Skeletal muscle tissue (tissue), 4 donors: ENCODE measurements around the gene RXFP4. TPM values are rescaled to one million over a fixed set of nuclear protein-coding genes. Genes with fewer than 3 reads are reported as not detected.
"Not testable (repeated sequence)": the region's sequence is repeated elsewhere in the genome, so short reads cannot be mapped to it uniquely, and the experiment has no call there.

Experiments
- H3K27ac ChIP-seq: one replicate; pipeline ENCODE4 v1.7.0; 2013; ENCODE audit warnings: mild to moderate bottlenecking, low read depth, low read length, inconsistent platforms
- H3K27me3 ChIP-seq, 3 donors: one replicate each; pipeline ENCODE4 v1.7.0; 2013; ENCODE audit warnings: low read length in 3 of 3; ENCODE audit not compliant: control insufficient read depth in 3 of 3, insufficient read depth in 3 of 3
- H3K36me3 ChIP-seq, 3 donors: one replicate each; pipeline ENCODE4 v1.7.0; 2013; ENCODE audit warnings: low read length in 3 of 3; ENCODE audit not compliant: control insufficient read depth in 3 of 3, insufficient read depth in 3 of 3
- H3K4me1 ChIP-seq, 3 donors: one replicate each; pipeline ENCODE4 v1.7.0; 2013; ENCODE audit warnings: low read length in 3 of 3, mild to moderate bottlenecking in 3 of 3; ENCODE audit not compliant: control insufficient read depth in 3 of 3, insufficient read depth in 3 of 3
- H3K4me3 ChIP-seq, 3 donors: one replicate each; pipeline ENCODE4 v1.7.0; 2013; ENCODE audit warnings: low read length in 3 of 3
- H3K9ac ChIP-seq, 3 donors: one replicate each; pipeline ENCODE4 v1.7.0; 2013; ENCODE audit warnings: low read length in 3 of 3, mild to moderate bottlenecking in 3 of 3, moderate library complexity in 2 of 3, low read depth in 1 of 3
- H3K9me3 ChIP-seq, 3 donors: one replicate each; pipeline ENCODE4 v1.7.0; 2013; ENCODE audit warnings: low read length in 3 of 3; ENCODE audit not compliant: control insufficient read depth in 3 of 3
- total RNA-seq: library from RNA; depleted of rRNA; stranded (reverse); fragments of >200 nt; gene quantifications from one replicate; pipeline ENCODE4 v1.2.3, GENCODE V29; 2014
- donor health status: Osteomylitis.

The RXFP4 gene
- total RNA-seq, result not detected

- Histone ChIP-seq H3K27me3 (no peaks in the 10 kb centered on the region), H3K4me3 (peak within 1 kb of the TSS in 1 of 3 donors; percentile 13), H3K4me1 (peaks cover 37 to 49% (median 39%) of the 10 kb centered on the region in 3 donors), H3K27ac (no peak within 1 kb of the TSS), H3K36me3 (peaks cover 4% of the 10 kb centered on the region in 3 donors), H3K9me3 (no peaks in the 10 kb centered on the region), H3K9ac (peak within 1 kb of the TSS in 1 of 3 donors; percentile 51)
These were observed at the start of gene RXFP4 for GRCh38 chr1:155940993-155941844. Gene RXFP4 (plus strand): TSS chr1:155941638. CDS start chr1:155941710, 72 bp downstream.

- H3K27me3 ChIP-seq, result no peaks in the 10 kb centered on the region
- H3K9ac ChIP-seq, result no peak overlapping the region
- H3K4me1 ChIP-seq, result peaks cover 2 to 4% (median 3%) of the 10 kb centered on the region in 3 donors
- no peaks in the 10 kb centered on the region for H3K9me3 ChIP-seq
- peaks cover 3 to 6% (median 4%) of the 10 kb centered on the region in 3 donors for H3K36me3 ChIP-seq
- H3K4me3 ChIP-seq, result no peak overlapping the region
- peak overlapping the region; percentile 45 for H3K27ac ChIP-seq
These were observed 48.6 kb upstream of the RXFP4 start for GRCh38 chr1:155892796-155893195.

GRCh38 chr1:155893389-155894142, 47.9 kb upstream of the RXFP4 start:
- peak overlapping the region in 1 of 3 donors; percentile 33 for H3K9ac ChIP-seq

GRCh38 chr1:155895617-155896016, 45.8 kb upstream of the RXFP4 start:
- peaks cover 17 to 28% (median 23%) of the 10 kb centered on the region in 3 donors for H3K36me3 ChIP-seq
- H3K9me3 ChIP-seq, H3K4me1 ChIP-seq, H3K9ac ChIP-seq, H3K4me3 ChIP-seq, H3K27ac ChIP-seq, H3K27me3 ChIP-seq: not testable (repeated sequence)

More at GRCh38 chr1:155893389-155894142, 47.9 kb upstream of the RXFP4 start:
- no peaks in the 10 kb centered on the region for H3K27me3 ChIP-seq
- H3K36me3 ChIP-seq, result peaks cover 3 to 8% (median 7%) of the 10 kb centered on the region in 3 donors
- H3K27ac ChIP-seq, result peak overlapping the region; percentile 45
- no peak overlapping the region for H3K4me3 ChIP-seq
- H3K4me1 ChIP-seq, result peaks cover 2 to 4% (median 3%) of the 10 kb centered on the region in 3 donors
- no peaks in the 10 kb centered on the region for H3K9me3 ChIP-seq

GRCh38 chr1:155896476-155896875, 45.0 kb upstream of the RXFP4 start:
- H3K9me3 ChIP-seq, H3K27me3 ChIP-seq, H3K9ac ChIP-seq, H3K4me3 ChIP-seq, H3K27ac ChIP-seq, H3K4me1 ChIP-seq: not testable (repeated sequence)
- peaks cover 22 to 34% (median 28%) of the 10 kb centered on the region in 3 donors for H3K36me3 ChIP-seq

GRCh38 chr1:155897746-155898145, 43.7 kb upstream of the RXFP4 start:
- Histone ChIP-seq H3K9me3 (no peaks in the 10 kb centered on the region), H3K27ac (no peak overlapping the region), H3K4me3 (no peak overlapping the region), H3K27me3 (no peaks in the 10 kb centered on the region), H3K9ac (no peak overlapping the region), H3K36me3 (peaks cover 26 to 39% (median 32%) of the 10 kb centered on the region in 3 donors), H3K4me1 (peaks cover 2 to 4% (median 3%) of the 10 kb centered on the region in 3 donors)

- Histone ChIP-seq H3K4me3 (no peak overlapping the region), H3K36me3 (peaks cover 32 to 46% (median 36%) of the 10 kb centered on the region in 3 donors), H3K4me1 (peaks cover 0 to under 1% (median 0%) of the 10 kb centered on the region in 3 donors), H3K9ac (no peak overlapping the region), H3K9me3 (no peaks in the 10 kb centered on the region), H3K27ac (no peak overlapping the region), H3K27me3 (no peaks in the 10 kb centered on the region)
These were observed 42.5 kb upstream of the RXFP4 start for GRCh38 chr1:155898888-155899287.

- Histone ChIP-seq H3K27me3 (no peaks in the 10 kb centered on the region), H3K27ac (no peak overlapping the region), H3K4me1 (no peaks in the 10 kb centered on the region), H3K36me3 (peaks cover 40 to 54% (median 44%) of the 10 kb centered on the region in 3 donors), H3K9ac (no peak overlapping the region), H3K9me3 (no peaks in the 10 kb centered on the region), H3K4me3 (no peak overlapping the region)
These were observed 41.8 kb upstream of the RXFP4 start for GRCh38 chr1:155899683-155900082.

- no peak overlapping the region for H3K4me3 ChIP-seq
- no peak overlapping the region for H3K27ac ChIP-seq
- H3K9ac ChIP-seq, result no peak overlapping the region
- no peaks in the 10 kb centered on the region for H3K9me3 ChIP-seq
- peaks cover 44 to 59% (median 49%) of the 10 kb centered on the region in 3 donors for H3K36me3 ChIP-seq
- H3K27me3 ChIP-seq, result no peaks in the 10 kb centered on the region
- no peaks in the 10 kb centered on the region for H3K4me1 ChIP-seq
These were observed 41.3 kb upstream of the RXFP4 start for GRCh38 chr1:155900161-155900560.

GRCh38 chr1:155904261-155904660, 37.2 kb upstream of the RXFP4 start:
- no peaks in the 10 kb centered on the region for H3K9me3 ChIP-seq
- no peak overlapping the region for H3K9ac ChIP-seq
- H3K27ac ChIP-seq, result no peak overlapping the region
- H3K27me3 ChIP-seq, result no peaks in the 10 kb centered on the region
- no peak overlapping the region for H3K4me3 ChIP-seq
- peaks cover 46 to 57% (median 53%) of the 10 kb centered on the region in 3 donors for H3K36me3 ChIP-seq
- no peaks in the 10 kb centered on the region for H3K4me1 ChIP-seq
